Large intestine (tissue), 3 donors: Measurements from ENCODE around the gene RLN3. TPM values are rescaled to one million over a fixed set of nuclear protein-coding genes. Genes with fewer than 3 reads are reported as not detected.

Experiments
- DNase-seq, 2 donors: peaks; one replicate each; pipeline versions ENCODE4 v3.0.0 to v3.0.0-alpha.2; 2013
- H3K27ac ChIP-seq: one replicate; pipeline ENCODE4 v1.5.1; 2013; ENCODE audit warnings: low read length
- H3K27me3 ChIP-seq: 2 replicates; pipeline ENCODE4 v1.6.1; 2013; ENCODE audit warnings: low read length; ENCODE audit not compliant: control insufficient read depth, insufficient read depth
- H3K36me3 ChIP-seq: 2 replicates; pipeline ENCODE4 v1.6.1; 2013; ENCODE audit warnings: low read length; ENCODE audit not compliant: control insufficient read depth, insufficient read depth
- H3K4me1 ChIP-seq: one replicate; pipeline ENCODE4 v1.6.1; 2013; ENCODE audit warnings: low read length; ENCODE audit not compliant: control insufficient read depth, insufficient read depth
- H3K4me3 ChIP-seq: one replicate; pipeline ENCODE4 v1.5.1; 2013; ENCODE audit warnings: low read length
- H3K9me3 ChIP-seq: one replicate; pipeline ENCODE4 v1.6.1; 2013; ENCODE audit warnings: mild to moderate bottlenecking, low read depth, low read length, moderate library complexity; ENCODE audit not compliant: control insufficient read depth
- WGBS: methylation state at CpG from one replicate; pipeline ENCODE4 v1.1.5; 2013; ENCODE audit warnings: low lambda C conversion rate; ENCODE audit not compliant: insufficient coverage; 5-methylcytosine and 5-hydroxymethylcytosine counted together
- polyA plus RNA-seq: library from polyadenylated mRNA; unstranded; fragments of 120-200 nt; gene quantifications from one replicate; pipeline ENCODE4 v1.2.1, GENCODE V29; 2013

The RLN3 gene
- polyA plus RNA-seq, 1 donor: 0.31 TPM

DNA sequence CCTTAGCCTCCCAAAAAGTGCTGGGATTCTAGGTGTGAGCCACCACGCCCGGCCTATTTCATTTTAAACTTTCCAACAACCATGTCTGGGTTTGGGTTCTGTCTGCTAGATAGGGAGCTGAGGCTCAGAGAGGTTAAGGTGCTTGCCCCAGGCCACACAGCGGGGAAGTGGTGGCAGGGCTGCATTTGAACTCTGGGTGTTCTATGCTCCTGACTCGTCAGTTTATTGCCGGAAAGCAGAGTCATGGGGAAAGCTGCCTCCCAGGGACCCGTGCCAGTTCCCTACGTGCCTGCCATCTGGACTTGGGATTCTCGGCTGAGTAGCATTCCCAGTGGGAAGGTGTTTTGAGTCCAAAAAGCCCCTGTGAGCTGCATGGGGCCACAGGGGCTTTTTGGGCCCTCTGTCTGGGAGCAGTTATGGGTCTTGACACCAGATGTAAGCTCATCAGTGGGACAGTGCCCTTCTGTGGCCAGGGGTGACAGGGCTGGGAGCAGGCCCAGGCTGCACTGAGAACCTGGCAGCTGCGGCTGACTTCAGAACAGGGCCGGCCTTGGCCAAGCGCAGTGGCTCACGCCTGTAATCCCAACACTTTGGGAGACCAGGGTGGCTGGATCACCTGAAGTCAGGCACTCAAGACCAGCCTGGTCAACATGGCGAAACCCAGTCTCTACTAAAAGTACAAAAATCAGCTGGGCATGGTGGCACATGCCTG is 32.8 kb upstream of the RLN3 start:
- H3K27ac ChIP-seq: no peak overlapping the region

GRCh38 chr19:13995878-13996765 is 31.8 kb upstream of the RLN3 start:
- Histone ChIP-seq H3K27me3 (no peaks in the 10 kb centered on the region), H3K4me3 (no peak overlapping the region), H3K27ac (no peak overlapping the region), H3K4me1 (no peaks in the 10 kb centered on the region), H3K9me3 (peaks cover 8% of the 10 kb centered on the region), H3K36me3 (peaks cover 42% of the 10 kb centered on the region)
- no peak for DNase-seq
- no CpG with 5 or more reads among the region's 14 CpGs for WGBS

More for the DNA sequence above, 32.8 kb upstream of the RLN3 start:
- H3K4me1 ChIP-seq: no peaks in the 10 kb centered on the region
- WGBS: no CpG with 5 or more reads among the region's 13 CpGs
- no peak overlapping the region for H3K4me3 ChIP-seq
- peaks cover 8% of the 10 kb centered on the region for H3K9me3 ChIP-seq
- no peak for DNase-seq
- H3K27me3 ChIP-seq: no peaks in the 10 kb centered on the region
- H3K36me3 ChIP-seq: peaks cover 46% of the 10 kb centered on the region

DNA sequence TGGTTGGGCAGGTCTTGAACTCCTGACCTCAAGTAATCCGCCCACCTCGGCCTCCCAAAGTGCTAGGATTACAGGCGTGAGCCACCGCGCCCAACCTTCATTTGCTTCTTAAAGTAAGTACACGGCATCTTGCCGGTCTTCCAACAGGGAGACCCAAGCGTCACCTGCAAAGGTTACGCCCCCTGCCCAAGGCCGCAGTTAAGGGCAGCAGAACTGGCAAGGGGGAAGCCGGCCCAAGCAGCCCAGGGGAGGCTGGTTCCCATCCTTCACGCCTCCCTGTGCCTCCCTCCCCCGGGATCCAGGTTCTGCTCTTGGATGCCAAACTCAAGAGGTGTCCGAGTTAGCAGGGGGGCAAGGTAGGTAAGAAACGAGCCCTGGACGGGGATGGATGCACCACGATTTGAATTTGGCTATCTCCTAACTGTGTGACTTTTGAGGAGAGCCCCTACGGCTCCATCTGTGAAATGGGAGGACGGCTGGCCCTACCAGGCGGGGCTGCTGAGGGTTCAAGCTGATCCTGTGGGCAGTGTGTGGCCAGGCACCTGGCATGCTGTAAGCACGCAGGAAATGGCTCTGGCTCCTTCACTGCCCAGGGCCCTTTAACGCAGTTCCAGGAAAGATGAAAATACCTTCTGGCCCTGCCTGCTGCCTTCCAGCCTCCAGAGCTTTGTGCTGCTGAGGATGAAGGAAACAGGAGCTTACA is 30.9 kb upstream of the RLN3 start:
- Histone ChIP-seq H3K4me1 (no peaks in the 10 kb centered on the region), H3K4me3 (no peak overlapping the region), H3K27ac (no peak overlapping the region), H3K9me3 (peaks cover 8% of the 10 kb centered on the region), H3K36me3 (peaks cover 33% of the 10 kb centered on the region), H3K27me3 (no peaks in the 10 kb centered on the region)
- no peak for DNase-seq
- no CpG with 5 or more reads among the region's 22 CpGs for WGBS

DNA sequence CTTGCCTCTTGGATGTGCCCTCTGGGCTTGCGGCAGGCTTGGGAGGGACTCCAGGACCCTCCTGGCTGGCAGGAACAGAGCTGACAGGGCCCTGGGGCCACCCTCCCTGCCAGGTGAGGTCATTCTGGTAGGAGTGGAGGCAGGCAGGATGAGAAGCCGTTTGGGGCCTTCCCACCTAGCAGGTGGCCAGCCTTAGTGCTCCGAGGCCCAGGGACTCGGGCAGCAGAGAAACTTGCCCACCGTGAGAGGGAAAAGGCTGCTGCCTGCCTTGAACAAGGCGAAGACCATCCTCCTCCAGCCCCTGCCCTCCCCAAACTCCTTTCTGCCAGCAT is 30.4 kb upstream of the RLN3 start:
- Histone ChIP-seq H3K4me3 (no peak overlapping the region), H3K27ac (no peak overlapping the region), H3K36me3 (peaks cover 28% of the 10 kb centered on the region), H3K9me3 (peaks cover 8% of the 10 kb centered on the region), H3K4me1 (no peaks in the 10 kb centered on the region), H3K27me3 (no peaks in the 10 kb centered on the region)
- WGBS: no CpG with 5 or more reads among the region's 6 CpGs
- no peak for DNase-seq

GRCh38 chr19:13998426-13998825 is 29.5 kb upstream of the RLN3 start:
- no peaks in the 10 kb centered on the region for H3K27me3 ChIP-seq
- H3K4me3 ChIP-seq: no peak overlapping the region
- H3K9me3 ChIP-seq: peaks cover 8% of the 10 kb centered on the region
- H3K4me1 ChIP-seq: peaks cover 2% of the 10 kb centered on the region
- DNase-seq: no peak
- no CpG with 5 or more reads among the region's 1 CpG for WGBS
- H3K27ac ChIP-seq: no peak overlapping the region
- H3K36me3 ChIP-seq: peaks cover 21% of the 10 kb centered on the region

- Histone ChIP-seq H3K36me3 (peaks cover 20% of the 10 kb centered on the region), H3K27me3 (no peaks in the 10 kb centered on the region), H3K4me1 (peaks cover 5% of the 10 kb centered on the region), H3K27ac (no peak overlapping the region), H3K4me3 (no peak overlapping the region), H3K9me3 (peaks cover 8% of the 10 kb centered on the region)
- no peak for DNase-seq
- no CpG with 5 or more reads among the region's 3 CpGs for WGBS
Measured at GRCh38 chr19:13999085-13999484, 28.9 kb upstream of the RLN3 start.

- 95% methylated on average over 4 of the region's 13 CpGs for WGBS
- Histone ChIP-seq H3K9me3 (peaks cover 8% of the 10 kb centered on the region), H3K4me3 (no peak overlapping the region), H3K27me3 (no peaks in the 10 kb centered on the region), H3K36me3 (peaks cover 14% of the 10 kb centered on the region), H3K4me1 (peaks cover 14% of the 10 kb centered on the region), H3K27ac (no peak overlapping the region)
- DNase-seq: no peak
Measured at GRCh38 chr19:14000691-14001375, 27.1 kb upstream of the RLN3 start.

GRCh38 chr19:14002571-14003250 is 25.2 kb upstream of the RLN3 start:
- Histone ChIP-seq H3K36me3 (peaks cover 5% of the 10 kb centered on the region), H3K4me3 (no peak overlapping the region), H3K9me3 (peaks cover 8% of the 10 kb centered on the region), H3K27me3 (no peaks in the 10 kb centered on the region), H3K27ac (peak overlapping the region; percentile 17), H3K4me1 (peaks cover 17% of the 10 kb centered on the region)
- WGBS: no CpG with 5 or more reads among the region's 13 CpGs
- no peak for DNase-seq

GRCh38 chr19:14003251-14004055 is 24.5 kb upstream of the RLN3 start:
- WGBS: 82% methylated on average over 7 of the region's 10 CpGs

More at GRCh38 chr19:14003251-14004055, 24.5 kb upstream of the RLN3 start:
- Histone ChIP-seq H3K27ac (peak overlapping the region; percentile 17), H3K36me3 (peaks cover 2% of the 10 kb centered on the region), H3K4me3 (no peak overlapping the region), H3K27me3 (no peaks in the 10 kb centered on the region), H3K4me1 (peaks cover 17% of the 10 kb centered on the region), H3K9me3 (peaks cover 8% of the 10 kb centered on the region)
- DNase-seq: no peak
